OCI-LY7 (cell line): ENCODE measurements around the gene B4GALNT4.

ENCODE experiments used
- CTCF ChIP-seq: fragments of 200-600 bp; sonication (generic); conservative IDR thresholded peaks from 2 replicates; pipeline ENCODE4 v1.5.1; 2014; ENCODE audit warnings: mild to moderate bottlenecking, antibody characterized with exemption, low read length, moderate library complexity, mixed read lengths
- EZH2phosphoT487 ChIP-seq: fragments of 200-600 bp; sonication (generic); IDR thresholded peaks from 2 replicates; pipeline ENCODE4 v1.6.1; 2018; ENCODE audit warnings: low read depth, borderline replicate concordance, mild to moderate bottlenecking, mixed run types, antibody characterized with exemption, low read length, moderate library complexity, mixed read lengths

GRCh38 chr11:344836-345578, 24.3 kb upstream of the B4GALNT4 start:
- TF ChIP-seq CTCF, result no peak
- TF ChIP-seq EZH2phosphoT487, result no peak
